ENCODE results near the gene SRP19.

GRCh38 chr5:112830378-112830777 lies 30.7 kb upstream of the SRP19 start:
- TF ChIP-seq EP300 (IDR thresholded peaks at IDR 0.05; ENCODE audit: borderline replicate concordance in 1 of 2, low read depth in 2 of 2, low read length in 2 of 2): no peak
- TF ChIP-seq BRCA1 (IDR thresholded peaks at IDR 0.05; ENCODE audit: low read depth, low read length): no peak
- no peak for TF ChIP-seq MAFK (IDR thresholded peaks at IDR 0.05; ENCODE audit: low read depth, low read length)
